Measurements from ENCODE around the gene SIRT5. TPM values are rescaled to one million over a fixed set of nuclear protein-coding genes. Genes with fewer than 3 reads are reported as not detected.

Gene SIRT5
- total RNA-seq, 3 donors from 2014 or later, result 10.2 to 20.6 (median 14.5) TPM

DNA sequence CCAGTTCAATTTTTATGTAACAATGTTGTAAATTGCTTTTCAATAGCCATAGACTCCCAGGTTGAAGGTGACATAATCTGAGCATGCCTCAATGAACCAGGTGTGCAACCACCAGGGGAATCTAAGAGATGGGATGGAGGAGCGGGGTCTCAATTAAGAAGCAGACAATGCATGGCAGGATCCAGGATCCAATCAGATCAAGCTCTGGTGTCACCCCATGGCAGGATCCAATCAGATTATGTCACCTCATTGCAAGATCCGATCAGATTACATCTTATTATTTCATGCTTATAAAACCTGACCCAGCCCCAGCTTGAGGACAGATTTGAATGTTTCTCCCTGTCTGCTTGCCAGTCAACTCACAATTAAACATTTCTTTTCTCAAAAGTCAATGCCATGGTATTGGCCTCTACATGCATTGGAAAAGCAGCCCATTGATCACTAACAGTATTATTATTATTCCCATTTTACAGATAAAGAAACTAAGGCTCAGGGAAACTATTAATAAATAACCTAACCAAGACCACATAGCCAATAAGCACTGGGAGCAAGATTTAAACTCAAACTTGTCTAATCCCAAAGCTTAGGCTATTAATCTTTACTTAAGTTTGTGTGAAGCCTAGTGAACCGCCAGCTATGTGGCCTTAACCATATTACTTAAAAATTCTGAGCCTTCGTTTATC, 14.3 kb upstream of the SIRT5 start:
- intact Hi-C loops (cut with DNase I; ENCODE audit: low total_unique reads), result no loop called here
- Histone ChIP-seq H3K9me3 (no peaks in the 10 kb centered on the region), H3K27me3 (no peaks in the 10 kb centered on the region), H3K4me1 (no peaks in the 10 kb centered on the region), H3K36me3 (no peaks in the 10 kb centered on the region), H3K4me3 (no peak overlapping the region), H3K27ac (no peak overlapping the region)
- TF ChIP-seq POLR2A (IDR thresholded peaks at IDR 0.05), result no peak
- TF ChIP-seq, protein P1, sequence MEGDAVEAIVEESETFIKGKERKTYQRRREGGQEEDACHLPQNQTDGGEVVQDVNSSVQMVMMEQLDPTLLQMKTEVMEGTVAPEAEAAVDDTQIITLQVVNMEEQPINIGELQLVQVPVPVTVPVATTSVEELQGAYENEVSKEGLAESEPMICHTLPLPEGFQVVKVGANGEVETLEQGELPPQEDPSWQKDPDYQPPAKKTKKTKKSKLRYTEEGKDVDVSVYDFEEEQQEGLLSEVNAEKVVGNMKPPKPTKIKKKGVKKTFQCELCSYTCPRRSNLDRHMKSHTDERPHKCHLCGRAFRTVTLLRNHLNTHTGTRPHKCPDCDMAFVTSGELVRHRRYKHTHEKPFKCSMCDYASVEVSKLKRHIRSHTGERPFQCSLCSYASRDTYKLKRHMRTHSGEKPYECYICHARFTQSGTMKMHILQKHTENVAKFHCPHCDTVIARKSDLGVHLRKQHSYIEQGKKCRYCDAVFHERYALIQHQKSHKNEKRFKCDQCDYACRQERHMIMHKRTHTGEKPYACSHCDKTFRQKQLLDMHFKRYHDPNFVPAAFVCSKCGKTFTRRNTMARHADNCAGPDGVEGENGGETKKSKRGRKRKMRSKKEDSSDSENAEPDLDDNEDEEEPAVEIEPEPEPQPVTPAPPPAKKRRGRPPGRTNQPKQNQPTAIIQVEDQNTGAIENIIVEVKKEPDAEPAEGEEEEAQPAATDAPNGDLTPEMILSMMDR (IDR thresholded peaks at IDR 0.05), result no peak
- DNase-seq (ENCODE audit: low spot score in 2 of 2), result no peak

DNA sequence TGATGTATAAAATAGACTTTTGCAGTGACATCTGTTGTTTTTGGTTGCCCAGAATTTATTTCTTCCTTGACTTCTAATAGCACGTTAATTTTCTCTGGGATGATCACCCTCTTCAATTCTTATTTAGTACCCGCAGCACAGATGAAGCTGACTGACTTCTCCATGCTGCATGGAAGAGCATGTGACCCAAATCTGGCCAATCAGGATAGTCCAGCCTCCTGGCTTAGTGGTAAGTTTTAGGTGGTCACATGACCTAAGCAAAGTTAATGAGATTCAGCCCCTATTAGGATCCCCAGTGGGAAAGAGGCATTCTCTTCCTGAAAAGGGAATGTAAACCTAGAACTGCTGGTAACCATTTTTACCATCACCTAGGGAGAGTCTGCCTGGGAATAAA, 13.8 kb upstream of the SIRT5 start:
- no peaks in the 10 kb centered on the region for H3K4me1 ChIP-seq
- no peak overlapping the region for H3K4me3 ChIP-seq
- H3K36me3 ChIP-seq, result no peaks in the 10 kb centered on the region
- TF ChIP-seq POLR2A (IDR thresholded peaks at IDR 0.05) (no peak), POLR2AphosphoS5 (IDR thresholded peaks at IDR 0.05) (no peak)
- TF ChIP-seq, protein P1 (IDR thresholded peaks at IDR 0.05), result no peak
- H3K27me3 ChIP-seq, result no peaks in the 10 kb centered on the region
- H3K27ac ChIP-seq, result no peak overlapping the region
- intact Hi-C loops (cut with DNase I; ENCODE audit: low total_unique reads), result no loop called here
- no peak for DNase-seq (ENCODE audit: low spot score in 2 of 2)
- H3K9me3 ChIP-seq, result no peaks in the 10 kb centered on the region

DNA sequence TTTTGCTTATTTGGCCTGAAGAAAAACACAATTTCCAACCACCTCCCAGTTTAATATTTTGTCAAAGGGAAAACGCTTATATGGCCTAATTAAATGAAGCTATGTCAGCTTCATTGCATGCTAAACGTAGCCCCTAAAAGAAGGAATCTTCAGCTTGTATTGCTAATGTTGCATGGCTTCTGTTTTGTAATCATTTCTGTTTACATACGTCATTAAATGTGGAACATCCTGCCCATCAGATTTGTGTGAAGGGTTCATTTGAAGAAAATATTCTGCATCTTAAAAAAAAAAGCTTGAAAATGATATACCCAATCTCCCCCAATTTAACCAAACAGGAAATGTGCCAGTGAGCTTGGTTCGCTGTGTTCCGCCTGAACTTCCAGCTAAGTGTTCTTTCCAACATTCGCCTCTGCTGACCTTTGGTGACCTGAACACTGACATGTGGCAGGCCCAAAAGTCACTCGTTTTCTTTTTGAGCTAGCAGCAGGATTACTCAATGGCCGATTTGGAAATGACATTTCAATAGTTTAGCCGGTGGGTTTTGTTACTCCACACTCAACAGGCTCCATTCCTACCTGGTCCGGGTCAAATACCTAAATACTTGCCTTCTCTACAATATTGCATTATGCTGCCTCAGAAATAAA, 12.7 kb upstream of the SIRT5 start:
- Histone ChIP-seq H3K4me3 (no peak overlapping the region), H3K36me3 (no peaks in the 10 kb centered on the region), H3K4me1 (no peaks in the 10 kb centered on the region), H3K9me3 (no peaks in the 10 kb centered on the region), H3K27ac (no peak overlapping the region), H3K27me3 (no peaks in the 10 kb centered on the region)
- no peak for DNase-seq (ENCODE audit: low spot score in 2 of 2)
- intact Hi-C loops (cut with DNase I; ENCODE audit: low total_unique reads), result no loop called here
- TF ChIP-seq, protein P1 (IDR thresholded peaks at IDR 0.05), result no peak
- no peak for TF ChIP-seq POLR2A (IDR thresholded peaks at IDR 0.05)
- TF ChIP-seq POLR2AphosphoS5 (IDR thresholded peaks at IDR 0.05), result no peak

DNA sequence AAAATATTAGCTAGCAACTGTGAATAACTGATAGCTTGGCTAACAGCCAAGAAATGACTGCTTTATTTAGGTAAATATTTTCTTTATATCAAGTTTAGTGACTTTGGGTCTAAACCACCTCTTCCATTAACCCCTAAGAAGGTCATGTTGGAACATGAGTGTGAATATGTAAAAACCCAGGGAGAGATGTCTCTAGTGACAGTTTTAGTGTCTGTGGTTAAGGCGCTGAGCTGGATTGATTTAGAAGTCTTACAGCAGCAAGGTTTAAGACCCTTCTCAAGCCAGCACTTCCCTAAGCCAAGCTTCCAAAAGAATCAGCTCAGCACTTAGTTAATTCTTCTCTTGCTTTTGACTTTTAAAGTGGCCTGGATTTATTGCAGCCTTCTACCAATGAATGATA, 11.4 kb upstream of the SIRT5 start:
- DNase-seq (ENCODE audit: low spot score in 2 of 2), result no peak
- Histone ChIP-seq H3K9me3 (no peaks in the 10 kb centered on the region), H3K27me3 (no peaks in the 10 kb centered on the region), H3K4me1 (no peaks in the 10 kb centered on the region), H3K36me3 (no peaks in the 10 kb centered on the region), H3K27ac (no peak overlapping the region), H3K4me3 (no peak overlapping the region)
- intact Hi-C loops (cut with DNase I; ENCODE audit: low total_unique reads), result no loop called here
- TF ChIP-seq POLR2A (IDR thresholded peaks at IDR 0.05), result no peak
- TF ChIP-seq, protein P1 (IDR thresholded peaks at IDR 0.05), result no peak

DNA sequence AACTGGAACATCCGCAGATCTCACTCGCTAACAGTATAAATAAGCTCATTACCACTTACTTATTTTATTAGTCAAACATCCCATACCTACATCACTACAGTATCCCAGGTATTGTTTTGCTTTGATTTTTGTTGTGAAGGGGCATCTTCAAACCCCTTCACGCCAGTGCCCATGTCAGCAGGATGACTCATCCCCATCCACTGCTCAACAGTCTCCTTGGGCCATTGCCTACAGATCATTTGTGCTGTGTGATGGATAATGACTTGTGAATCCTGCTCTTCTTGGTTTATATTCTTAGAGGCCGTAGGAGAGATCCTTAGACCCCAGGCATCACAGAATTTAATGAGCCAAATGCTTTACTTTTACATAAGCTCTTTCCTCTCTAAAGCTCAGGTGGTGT, 8.5 kb upstream of the SIRT5 start:
- H3K27me3 ChIP-seq, result no peaks in the 10 kb centered on the region
- H3K27ac ChIP-seq, result no peak overlapping the region
- TF ChIP-seq POLR2AphosphoS5 (IDR thresholded peaks at IDR 0.05), result no peak
- no peak for TF ChIP-seq POLR2A (IDR thresholded peaks at IDR 0.05)
- TF ChIP-seq, protein P1 (IDR thresholded peaks at IDR 0.05), result no peak
- no peak overlapping the region for H3K4me3 ChIP-seq
- H3K4me1 ChIP-seq, result no peaks in the 10 kb centered on the region
- DNase-seq (ENCODE audit: low spot score in 2 of 2), result no peak
- H3K36me3 ChIP-seq, result no peaks in the 10 kb centered on the region
- intact Hi-C loops (cut with DNase I; ENCODE audit: low total_unique reads), result no loop called here
- no peaks in the 10 kb centered on the region for H3K9me3 ChIP-seq
